GM21619 (cell line): Measurements from ENCODE around the gene STX1B.

Experiments
- ATAC-seq: cut with Tn5 transposase; IDR thresholded peaks from one replicate; pipeline ENCODE4 v1.9.1; 2021; ENCODE audit not compliant: unreplicated experiment

The STX1B gene

GRCh38 chr16:30980023-30980371 lies 30.4 kb downstream of the STX1B start:
- ATAC-seq = no peak

GRCh38 chr16:30979170-30980022 lies 31.0 kb downstream of the STX1B start:
- no peak for ATAC-seq

GRCh38 chr16:30977502-30977901 lies 32.9 kb downstream of the STX1B start:
- no peak for ATAC-seq

- no peak for ATAC-seq
These were observed 34.0 kb downstream of the STX1B start for GRCh38 chr16:30976486-30976885.

- ATAC-seq = no peak
These were observed 36.1 kb downstream of the STX1B start for GRCh38 chr16:30974348-30974747.

- ATAC-seq = no peak
These were observed 37.6 kb downstream of the STX1B start for GRCh38 chr16:30972872-30973271.

GRCh38 chr16:30971298-30971697 lies 39.1 kb downstream of the STX1B start:
- no peak for ATAC-seq

GRCh38 chr16:30969246-30969842 lies 41.1 kb downstream of the STX1B start:
- ATAC-seq = no peak

GRCh38 chr16:30967795-30968194 lies 42.6 kb downstream of the STX1B start:
- ATAC-seq = no peak

- no peak for ATAC-seq
These were observed 44.3 kb downstream of the STX1B start for GRCh38 chr16:30966033-30966619.

GRCh38 chr16:30965436-30965835 lies 45.0 kb downstream of the STX1B start:
- ATAC-seq = no peak

- no peak for ATAC-seq
These were observed 45.7 kb downstream of the STX1B start for GRCh38 chr16:30964574-30965226.

- ATAC-seq = no peak
These were observed 46.4 kb downstream of the STX1B start for GRCh38 chr16:30963925-30964511.

- ATAC-seq = no peak
These were observed 49.1 kb downstream of the STX1B start for GRCh38 chr16:30961384-30961783.

GRCh38 chr16:30958175-30959079 lies 52.0 kb downstream of the STX1B start:
- ATAC-seq = peak; percentile 11

GRCh38 chr16:30957456-30958174 lies 52.8 kb downstream of the STX1B start, which contains the start of gene SETD1A:
Gene SETD1A, plus strand, starts transcription at chr16:30957754. Its CDS starts 978 bp downstream, at chr16:30958732.
- peak; percentile 63 for ATAC-seq

- peak; percentile 46 for ATAC-seq
These were observed 53.6 kb downstream of the STX1B start for GRCh38 chr16:30956601-30957455.

GRCh38 chr16:30954993-30955392 lies 55.4 kb downstream of the STX1B start:
- ATAC-seq = no peak
